Measurements from ENCODE around the gene ADAM12.
"Not testable (repeated sequence)": the region's sequence is repeated elsewhere in the genome, so short reads cannot be mapped to it uniquely, and the experiment has no call there.

ADAM12 gene

DNA sequence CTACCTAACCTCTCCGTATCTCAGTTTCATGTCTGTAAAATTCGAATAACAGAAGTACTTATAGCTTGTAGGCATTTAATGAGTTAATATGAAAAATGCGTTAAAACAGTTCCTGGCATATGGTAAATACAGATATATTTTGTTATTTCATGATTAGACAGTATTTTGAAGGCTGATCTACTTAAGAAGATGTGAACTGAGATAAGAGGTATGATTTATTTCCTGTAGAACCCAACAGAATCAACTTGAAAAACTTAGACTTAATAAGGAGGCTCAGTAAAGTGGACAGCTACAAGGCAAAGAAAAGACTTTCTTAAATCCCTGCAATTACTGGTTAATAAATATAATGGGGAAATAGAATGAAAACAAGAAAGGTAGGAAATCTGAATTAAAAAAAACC is 388.6 kb downstream of the ADAM12 start:
- no peak for FAIRE-seq

GRCh38 chr10:125997586-125997985 is 390.7 kb downstream of the ADAM12 start:
- FAIRE-seq: no peak

DNA sequence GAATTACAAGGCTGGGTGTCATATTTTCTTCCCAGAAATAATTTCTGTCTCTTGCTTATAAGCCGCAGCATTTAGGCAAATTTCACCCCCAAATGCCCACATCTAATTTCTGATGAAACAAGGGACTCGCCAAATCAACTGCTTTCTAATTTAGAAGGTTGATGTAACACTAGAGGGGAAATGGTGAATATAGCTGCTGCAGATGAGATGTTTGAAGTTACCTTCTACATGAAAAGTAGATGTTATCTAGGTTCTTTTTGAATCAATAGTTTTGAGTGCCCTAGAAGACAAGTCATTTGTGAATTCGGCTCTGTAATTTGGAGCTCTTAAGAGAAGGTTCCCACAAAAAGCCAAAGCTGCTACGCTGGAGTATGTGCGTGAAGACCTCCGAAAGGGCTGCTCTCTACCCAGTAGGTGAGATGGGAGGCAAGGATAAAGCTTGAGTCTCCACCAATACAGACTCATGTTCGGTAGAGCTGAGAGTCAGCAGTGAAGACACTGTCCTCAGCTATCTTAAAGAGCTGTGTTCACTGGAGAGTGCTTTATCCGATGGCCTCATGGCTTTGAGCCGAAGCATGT is 392.5 kb downstream of the ADAM12 start:
- FAIRE-seq: no peak

DNA sequence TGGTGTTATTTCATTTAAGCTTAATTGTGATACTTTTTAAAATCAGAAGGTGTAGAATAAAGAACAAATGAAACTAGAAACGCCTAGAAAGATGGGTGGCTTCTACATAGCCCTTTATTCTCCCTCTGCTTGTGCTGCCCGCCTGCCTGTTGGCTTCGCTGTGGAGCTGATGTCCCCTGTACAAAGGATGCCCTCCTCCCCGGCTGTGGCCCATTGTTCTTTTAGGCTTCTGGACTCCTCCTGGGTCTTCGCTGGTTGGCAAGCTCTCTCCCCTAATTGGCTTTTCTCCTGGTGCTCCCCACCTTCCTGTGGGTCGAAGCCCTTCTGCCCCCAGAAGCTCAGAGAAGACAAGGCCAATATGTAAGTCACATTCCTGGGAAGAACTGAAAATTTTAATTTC is 393.7 kb downstream of the ADAM12 start:
- FAIRE-seq: no peak

DNA sequence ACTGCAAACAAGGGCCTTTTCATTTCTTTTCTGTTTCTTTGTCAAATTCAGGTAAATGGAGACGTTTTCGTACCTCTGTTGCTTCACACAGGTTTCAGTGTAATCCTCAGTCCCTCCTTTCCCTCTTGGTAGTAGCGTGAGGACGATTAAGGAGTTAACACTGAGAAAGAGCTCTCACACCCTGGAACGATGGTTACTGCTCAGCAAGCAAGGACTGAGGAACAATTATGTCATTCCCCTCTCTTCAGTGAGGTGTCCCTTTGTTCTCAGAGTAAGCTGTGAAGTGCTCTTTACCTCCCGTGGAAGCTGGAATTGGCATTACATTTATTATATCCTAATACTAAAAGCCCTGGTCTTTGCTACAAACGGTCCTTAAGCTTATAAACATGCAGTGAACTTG is 396.0 kb downstream of the ADAM12 start:
- FAIRE-seq: no peak

GRCh38 chr10:125991392-125991791 is 396.9 kb downstream of the ADAM12 start:
- no peak for FAIRE-seq

- FAIRE-seq: no peak
Measured at GRCh38 chr10:125990974-125991373, 397.3 kb downstream of the ADAM12 start.

DNA sequence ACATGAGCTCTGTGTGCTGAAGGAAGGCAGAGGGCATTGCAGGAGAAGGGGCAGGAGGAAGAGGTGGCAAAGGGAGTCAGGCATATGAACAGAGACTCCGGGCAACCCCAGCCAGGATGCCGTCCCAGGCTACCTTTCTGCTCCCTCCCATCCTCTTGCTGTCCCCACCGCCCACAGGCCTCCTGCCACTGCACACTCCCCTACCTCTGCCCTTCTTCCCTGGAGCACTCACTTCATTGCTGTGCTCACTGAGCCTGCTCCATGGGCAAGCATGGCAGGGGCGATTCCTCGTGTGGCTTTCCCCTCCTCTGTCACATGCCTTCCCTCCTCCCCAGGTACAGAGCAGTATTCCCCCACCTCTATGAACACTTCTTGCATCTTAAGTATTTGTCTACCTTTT is 398.5 kb downstream of the ADAM12 start:
- FAIRE-seq: no peak

GRCh38 chr10:125985557-125986240 is 402.6 kb downstream of the ADAM12 start:
- no peak for FAIRE-seq

DNA sequence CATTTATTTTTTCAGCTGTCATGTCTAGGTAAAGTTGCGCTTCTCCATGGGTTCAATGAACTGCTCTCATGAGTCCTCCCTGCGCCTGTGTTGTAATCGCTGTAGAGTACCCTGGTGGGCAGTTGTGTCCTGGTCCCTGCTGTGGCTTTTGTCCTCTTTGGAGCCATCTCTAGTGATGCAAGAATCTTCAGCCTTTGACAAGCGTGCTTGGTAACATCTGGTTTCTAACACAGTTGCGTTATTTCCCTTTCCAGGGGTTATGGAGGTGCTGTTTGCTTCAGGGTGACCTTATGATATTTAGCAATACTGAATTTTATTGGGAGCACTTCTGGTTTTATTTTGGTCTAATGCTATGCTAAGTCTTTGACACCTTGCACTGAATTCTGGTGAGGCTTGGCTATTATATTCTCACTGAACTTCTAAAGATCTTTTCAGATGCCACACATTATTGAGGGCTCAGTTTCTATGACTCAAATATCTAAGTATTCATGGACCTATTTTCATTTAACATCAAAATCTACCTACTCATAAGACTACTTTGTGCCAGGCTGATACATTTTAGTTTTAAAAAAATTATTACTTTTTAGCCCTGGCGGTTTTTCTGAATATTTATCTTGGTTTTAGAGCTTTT is 403.3 kb downstream of the ADAM12 start:
- FAIRE-seq: no peak

- no peak for FAIRE-seq
Measured at GRCh38 chr10:125984346-125984745, 403.9 kb downstream of the ADAM12 start.

- FAIRE-seq: no peak
Measured at GRCh38 chr10:125983656-125984055, 404.6 kb downstream of the ADAM12 start.

- FAIRE-seq: no peak
Measured at GRCh38 chr10:125983161-125983560, 405.1 kb downstream of the ADAM12 start.

- FAIRE-seq: peak; percentile 33
Measured at GRCh38 chr10:125982260-125982948, 405.9 kb downstream of the ADAM12 start.

GRCh38 chr10:125980521-125981035 is 407.7 kb downstream of the ADAM12 start:
- FAIRE-seq: no peak

DNA sequence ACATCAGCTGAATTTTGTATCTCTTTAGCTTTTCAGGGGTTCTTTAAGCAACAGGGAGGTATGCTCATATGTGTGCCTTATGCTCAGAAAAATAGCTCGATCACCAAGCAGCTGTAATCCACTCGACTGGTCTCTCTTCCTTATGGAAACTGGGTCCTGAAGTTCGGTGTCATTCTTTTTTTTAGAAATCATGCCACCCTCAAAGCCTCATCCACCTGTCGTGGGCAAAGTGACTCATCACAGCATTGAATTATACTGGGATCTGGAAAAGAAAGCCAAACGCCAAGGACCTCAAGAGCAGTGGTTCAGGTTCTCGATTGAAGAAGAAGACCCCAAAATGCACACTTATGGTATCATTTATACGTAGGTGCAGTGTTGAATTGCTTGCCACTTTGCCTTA is 408.3 kb downstream of the ADAM12 start:
- FAIRE-seq: no peak

- no peak for FAIRE-seq
Measured at GRCh38 chr10:125976960-125977605, 411.2 kb downstream of the ADAM12 start.

DNA sequence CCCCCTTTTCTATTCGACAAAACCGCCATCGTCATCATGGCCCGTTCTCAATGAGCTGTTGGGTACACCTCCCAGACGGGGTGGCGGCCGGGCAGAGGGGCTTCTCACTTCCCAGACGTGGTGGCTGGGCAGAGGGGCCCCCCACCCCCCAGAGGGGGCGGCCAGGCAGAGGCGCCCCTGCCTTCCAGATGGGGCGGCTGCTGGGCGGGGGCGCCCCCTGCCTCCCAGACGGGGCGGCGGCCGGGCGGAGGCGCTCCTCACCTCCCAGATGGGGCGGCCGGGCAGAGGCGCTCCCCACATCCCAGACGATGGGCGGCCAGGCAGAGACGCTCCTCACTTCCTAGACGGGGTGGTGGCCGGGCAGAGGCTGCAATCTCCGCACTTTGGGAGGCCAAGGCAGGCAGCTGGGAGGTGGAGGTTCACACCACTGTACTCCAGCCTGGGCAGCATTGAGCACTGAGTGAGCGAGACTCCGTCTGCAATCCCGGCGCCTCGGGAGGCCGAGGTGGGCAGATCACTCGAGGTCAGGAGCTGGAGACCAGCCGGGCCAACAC is 418.1 kb downstream of the ADAM12 start:
- not testable (repeated sequence) for FAIRE-seq

GRCh38 chr10:125967533-125967932 is 420.7 kb downstream of the ADAM12 start:
- no peak for FAIRE-seq

GRCh38 chr10:125964558-125964957 is 423.7 kb downstream of the ADAM12 start:
- FAIRE-seq: no peak

All from colon (tissue), 2 donors.